Activated T-helper 17 cell treated with anti-CD3 and anti-CD28 coated beads, Interleukin-2, amount 50 U/mL, for 72 hours (primary cell): ENCODE results near the gene CD163L1. TPM values are rescaled to one million over a fixed set of nuclear protein-coding genes. Genes with fewer than 3 reads are reported as not detected.
"Not testable (repeated sequence)": the region's sequence is repeated elsewhere in the genome, so short reads cannot be mapped to it uniquely, and the experiment has no call there.

Experiments used
- ATAC-seq: fragments of 150-1000 bp; cut with Tn5 transposase; replicated peaks from 2 replicates; pipeline ENCODE4 v1.10.0; 2021; ENCODE audit warnings: mild to moderate bottlenecking, moderate library complexity
- H3K27ac Mint-ChIP-seq: one replicate; pipeline ENCODE4 v1.8.0; 2022; ENCODE audit warnings: mixed read lengths
- H3K27me3 Mint-ChIP-seq: one replicate; pipeline ENCODE4 v1.8.0; 2022; ENCODE audit warnings: mixed read lengths
- H3K36me3 Mint-ChIP-seq: one replicate; pipeline ENCODE4 v1.8.0; 2022; ENCODE audit warnings: low read depth, mild to moderate bottlenecking, mixed read lengths
- H3K4me1 Mint-ChIP-seq: one replicate; pipeline ENCODE4 v1.8.0; 2022; ENCODE audit warnings: mixed read lengths
- H3K4me3 Mint-ChIP-seq: one replicate; pipeline ENCODE4 v1.8.0; 2022; ENCODE audit warnings: mild to moderate bottlenecking, mixed read lengths
- H3K9me3 Mint-ChIP-seq: one replicate; pipeline ENCODE4 v1.8.0; 2022; ENCODE audit warnings: mixed read lengths
- total RNA-seq, 2 donors: library from RNA; stranded (reverse); gene quantifications; one replicate each; pipeline ENCODE4 v1.2.3, GENCODE V29; 2022

The CD163L1 gene
- total RNA-seq, 2 donors from 2014 or later = not detected

- Mint-ChIP-seq H3K4me3 (no peak overlapping the region), H3K36me3 (no peaks in the 10 kb centered on the region), H3K27ac (no peak overlapping the region), H3K27me3 (peaks cover 8% of the 10 kb centered on the region), H3K4me1 (no peaks in the 10 kb centered on the region), H3K9me3 (no peaks in the 10 kb centered on the region)
- ATAC-seq = no peak
Observed at GRCh38 chr12:7374423-7375144, 69.4 kb downstream of the CD163L1 start.

GRCh38 chr12:7373226-7373625 is 70.7 kb downstream of the CD163L1 start:
- Mint-ChIP-seq H3K36me3 (no peaks in the 10 kb centered on the region), H3K4me3 (no peak overlapping the region), H3K4me1 (no peaks in the 10 kb centered on the region), H3K9me3 (no peaks in the 10 kb centered on the region), H3K27ac (no peak overlapping the region), H3K27me3 (peaks cover 8% of the 10 kb centered on the region)
- ATAC-seq = no peak

- no peak overlapping the region for H3K4me3 Mint-ChIP-seq
- ATAC-seq = no peak
- H3K9me3 Mint-ChIP-seq = no peaks in the 10 kb centered on the region
- H3K27ac Mint-ChIP-seq = no peak overlapping the region
- H3K27me3 Mint-ChIP-seq = peaks cover 5% of the 10 kb centered on the region
- H3K4me1 Mint-ChIP-seq = no peaks in the 10 kb centered on the region
- H3K36me3 Mint-ChIP-seq = no peaks in the 10 kb centered on the region
Observed at GRCh38 chr12:7369274-7369729, 74.7 kb downstream of the CD163L1 start.

GRCh38 chr12:7362734-7363133 is 81.2 kb downstream of the CD163L1 start:
- Mint-ChIP-seq H3K27me3 (no peaks in the 10 kb centered on the region), H3K4me1 (no peaks in the 10 kb centered on the region), H3K9me3 (no peaks in the 10 kb centered on the region), H3K4me3 (no peak overlapping the region), H3K27ac (no peak overlapping the region), H3K36me3 (no peaks in the 10 kb centered on the region)
- ATAC-seq = no peak

GRCh38 chr12:7361265-7361664 is 82.7 kb downstream of the CD163L1 start:
- Mint-ChIP-seq H3K9me3 (no peaks in the 10 kb centered on the region), H3K27me3 (no peaks in the 10 kb centered on the region), H3K4me1 (no peaks in the 10 kb centered on the region), H3K4me3 (no peak overlapping the region), H3K27ac (no peak overlapping the region), H3K36me3 (no peaks in the 10 kb centered on the region)
- no peak for ATAC-seq

GRCh38 chr12:7354529-7354928 is 89.4 kb downstream of the CD163L1 start:
- H3K27me3 Mint-ChIP-seq = no peaks in the 10 kb centered on the region
- no peak overlapping the region for H3K27ac Mint-ChIP-seq
- no peak overlapping the region for H3K4me3 Mint-ChIP-seq
- no peaks in the 10 kb centered on the region for H3K36me3 Mint-ChIP-seq
- no peaks in the 10 kb centered on the region for H3K9me3 Mint-ChIP-seq
- ATAC-seq = no peak
- peaks cover 6% of the 10 kb centered on the region for H3K4me1 Mint-ChIP-seq

GRCh38 chr12:7352661-7353060 is 91.3 kb downstream of the CD163L1 start:
- Mint-ChIP-seq H3K36me3 (no peaks in the 10 kb centered on the region), H3K4me3 (no peak overlapping the region), H3K27ac (no peak overlapping the region), H3K27me3 (no peaks in the 10 kb centered on the region), H3K9me3 (no peaks in the 10 kb centered on the region), H3K4me1 (peaks cover 6% of the 10 kb centered on the region)
- ATAC-seq = no peak

GRCh38 chr12:7351177-7351576 is 92.8 kb downstream of the CD163L1 start:
- H3K27ac Mint-ChIP-seq = no peak overlapping the region
- H3K4me1 Mint-ChIP-seq = peaks cover 11% of the 10 kb centered on the region
- no peaks in the 10 kb centered on the region for H3K9me3 Mint-ChIP-seq
- peak; percentile 24 for ATAC-seq
- H3K4me3 Mint-ChIP-seq = no peak overlapping the region
- H3K27me3 Mint-ChIP-seq = no peaks in the 10 kb centered on the region
- no peaks in the 10 kb centered on the region for H3K36me3 Mint-ChIP-seq

GRCh38 chr12:7349418-7349817 is 94.5 kb downstream of the CD163L1 start:
- Mint-ChIP-seq H3K27ac (no peak overlapping the region), H3K9me3 (peaks cover 3% of the 10 kb centered on the region), H3K4me1 (peaks cover 12% of the 10 kb centered on the region), H3K36me3 (no peaks in the 10 kb centered on the region), H3K4me3 (no peak overlapping the region), H3K27me3 (no peaks in the 10 kb centered on the region)
- ATAC-seq = no peak

- H3K4me3 Mint-ChIP-seq = peak overlapping the region; percentile 4
- ATAC-seq = peak; percentile 38
- peak overlapping the region; percentile 34 for H3K27ac Mint-ChIP-seq
- H3K36me3 Mint-ChIP-seq = no peaks in the 10 kb centered on the region
- peaks cover 12% of the 10 kb centered on the region for H3K9me3 Mint-ChIP-seq
- H3K4me1 Mint-ChIP-seq = peaks cover 22% of the 10 kb centered on the region
- no peaks in the 10 kb centered on the region for H3K27me3 Mint-ChIP-seq
Observed at GRCh38 chr12:7346551-7347225, 97.3 kb downstream of the CD163L1 start.

- no peak for ATAC-seq
- peaks cover 12% of the 10 kb centered on the region for H3K9me3 Mint-ChIP-seq
- peaks cover 16% of the 10 kb centered on the region for H3K4me1 Mint-ChIP-seq
- no peaks in the 10 kb centered on the region for H3K36me3 Mint-ChIP-seq
- H3K4me3 Mint-ChIP-seq = no peak overlapping the region
- H3K27me3 Mint-ChIP-seq = no peaks in the 10 kb centered on the region
- no peak overlapping the region for H3K27ac Mint-ChIP-seq
Observed at GRCh38 chr12:7344833-7345606, 98.9 kb downstream of the CD163L1 start.

GRCh38 chr12:7339675-7340074 is 104.3 kb downstream of the CD163L1 start:
- Mint-ChIP-seq H3K9me3 (peaks cover 15% of the 10 kb centered on the region), H3K4me1 (peaks cover 16% of the 10 kb centered on the region), H3K27me3 (no peaks in the 10 kb centered on the region), H3K27ac (no peak overlapping the region), H3K4me3 (no peak overlapping the region), H3K36me3 (no peaks in the 10 kb centered on the region)
- peak; percentile 74 for ATAC-seq

GRCh38 chr12:7337790-7338189 is 106.2 kb downstream of the CD163L1 start:
- not testable (repeated sequence) for H3K4me3 Mint-ChIP-seq, H3K9me3 Mint-ChIP-seq, ATAC-seq, H3K36me3 Mint-ChIP-seq, H3K27me3 Mint-ChIP-seq, H3K4me1 Mint-ChIP-seq, H3K27ac Mint-ChIP-seq

GRCh38 chr12:7327918-7328317 is 116.0 kb downstream of the CD163L1 start:
- no peak overlapping the region for H3K4me3 Mint-ChIP-seq
- H3K27me3 Mint-ChIP-seq = no peaks in the 10 kb centered on the region
- H3K27ac Mint-ChIP-seq = no peak overlapping the region
- no peak for ATAC-seq
- no peaks in the 10 kb centered on the region for H3K36me3 Mint-ChIP-seq
- peaks cover 5% of the 10 kb centered on the region for H3K9me3 Mint-ChIP-seq
- H3K4me1 Mint-ChIP-seq = peaks cover 5% of the 10 kb centered on the region

GRCh38 chr12:7324176-7324575 is 119.8 kb downstream of the CD163L1 start:
- Mint-ChIP-seq H3K27ac (no peak overlapping the region), H3K4me1 (no peaks in the 10 kb centered on the region), H3K9me3 (no peaks in the 10 kb centered on the region), H3K36me3 (no peaks in the 10 kb centered on the region), H3K27me3 (no peaks in the 10 kb centered on the region), H3K4me3 (no peak overlapping the region)
- ATAC-seq = no peak
